H1 (cell line): Measurements from ENCODE around the gene SND1. TPM values are rescaled to one million over a fixed set of nuclear protein-coding genes. Genes with fewer than 3 reads are reported as not detected.

Experiments
- CTCF ChIA-PET: fragments of 300-600 bp; sonication (Branson Sonifier 250); formaldehyde crosslinking; loops from one replicate; lab custom pipeline; 2021; ENCODE audit not compliant: partially characterized antibody; lab: Charles Lee
- POLR2A ChIA-PET: fragments of 300-600 bp; sonication (Branson Sonifier 250); formaldehyde crosslinking; loops from one replicate; lab custom pipeline; 2021; ENCODE audit warnings: inconsistent platforms; ENCODE audit not compliant: partially characterized antibody; lab: Charles Lee
- DNase-seq, 2 experiments: peaks; one replicate each; pipeline versions ENCODE4 v3.0.0 to v3.0.0-alpha.2; 2010 to 2022; ENCODE audit warnings: low spot score in 2 of 2, low read depth in 1 of 2, mixed read lengths in 1 of 2
- FAIRE-seq: peaks from 2 replicates; lab custom pipeline; 2011; peaks lifted over from hg19 to GRCh38; lab: Jason Lieb, UNC
- H2AFZ ChIP-seq: 2 replicates; pipeline ENCODE4 v1.8.1; 2012; ENCODE audit warnings: low read length, inconsistent platforms
- H2AK5ac ChIP-seq: 2 replicates; pipeline ENCODE4 v1.6.1; 2013; ENCODE audit warnings: low read depth, low read length
- H2BK120ac ChIP-seq: replicated peaks from 2 replicates; pipeline ENCODE3; 2013; ENCODE audit warnings: low read depth, low read length, inconsistent platforms
- H2BK12ac ChIP-seq: 2 replicates; pipeline ENCODE4 v1.6.1; 2013; ENCODE audit warnings: low read depth, low read length
- H2BK15ac ChIP-seq: 2 replicates; pipeline ENCODE4 v1.6.1; 2013; ENCODE audit warnings: low read length
- H2BK20ac ChIP-seq: 2 replicates; pipeline ENCODE4 v1.6.1; 2013; ENCODE audit warnings: low read length
- H2BK5ac ChIP-seq: 2 replicates; pipeline ENCODE4 v1.6.1; 2013; ENCODE audit warnings: low read depth, low read length
- H3K14ac ChIP-seq: 2 replicates; pipeline ENCODE4 v1.6.1; 2013; ENCODE audit warnings: inconsistent platforms; ENCODE audit not compliant: insufficient read length
- H3K18ac ChIP-seq: 2 replicates; pipeline ENCODE4 v1.6.1; 2013; ENCODE audit warnings: low read length; ENCODE audit errors: extremely low read depth
- H3K23ac ChIP-seq: 2 replicates; pipeline ENCODE4 v1.6.1; 2013; ENCODE audit warnings: inconsistent platforms; ENCODE audit not compliant: insufficient read length
- H3K23me2 ChIP-seq: 2 replicates; pipeline ENCODE4 v1.6.1; 2013; ENCODE audit warnings: low read depth, low read length
- H3K27ac ChIP-seq: 2 replicates; pipeline ENCODE4 v1.6.1; 2011; ENCODE audit warnings: low read depth, low read length, inconsistent platforms
- H3K27me3 ChIP-seq, 4 experiments: replicated peaks in 1 of 4; 1 replicate in 1 of 4; 2 replicates in 3 of 4; pipeline versions ENCODE4 v1.6.1 to v1.8.1; 2011 to 2013; ENCODE audit warnings: low read length in 3 of 4, mild to moderate bottlenecking in 3 of 4, inconsistent platforms in 2 of 4, mixed read lengths in 2 of 4, moderate library complexity in 1 of 4; ENCODE audit not compliant: control insufficient read depth in 3 of 4, insufficient read depth in 3 of 4; ENCODE audit errors: extremely low read depth in 1 of 4
- H3K36me3 ChIP-seq, 4 experiments: 2 replicates each; pipeline versions ENCODE4 v1.6.1 to v1.8.1; 2011 to 2013; ENCODE audit warnings: mild to moderate bottlenecking in 4 of 4, low read length in 3 of 4, moderate library complexity in 2 of 4, control low read depth in 1 of 4, inconsistent platforms in 1 of 4; ENCODE audit not compliant: insufficient read depth in 4 of 4, control insufficient read depth in 2 of 4
- H3K4ac ChIP-seq: replicated peaks from 2 replicates; pipeline ENCODE3; 2013; ENCODE audit warnings: low read length, low read depth, mixed read lengths, inconsistent platforms; ENCODE audit not compliant: insufficient read length
- H3K4me1 ChIP-seq, 4 experiments: replicated peaks in 1 of 4; 1 replicate in 1 of 4; 2 replicates in 3 of 4; pipeline versions ENCODE4 v1.6.1 to v1.8.1; 2011 to 2013; ENCODE audit warnings: low read length in 3 of 4, inconsistent platforms in 2 of 4, mixed read lengths in 1 of 4; ENCODE audit not compliant: insufficient read depth in 4 of 4, control insufficient read depth in 3 of 4
- H3K4me2 ChIP-seq, 2 experiments: 2 replicates each; pipeline versions ENCODE4 v1.6.1 to v1.8.1; 2011 to 2013; ENCODE audit warnings: low read depth in 2 of 2, low read length in 2 of 2, control low read depth in 1 of 2, inconsistent platforms in 1 of 2, mild to moderate bottlenecking in 1 of 2; ENCODE audit not compliant: insufficient read depth in 1 of 2
- H3K4me3 ChIP-seq, 4 experiments: fragments of 200-600, 300-600 bp in 1 of 4; sonication (generic), shearing (Covaris generic), sonication (Bioruptor Twin) in 1 of 4; 2 replicates each; pipeline versions ENCODE4 v1.5.1 to v1.8.1; 2011 to 2016; ENCODE audit warnings: low read length in 4 of 4, low read depth in 3 of 4, control low read depth in 2 of 4, inconsistent platforms in 2 of 4, mild to moderate bottlenecking in 2 of 4, mixed read lengths in 1 of 4, moderate library complexity in 1 of 4; ENCODE audit not compliant: insufficient read depth in 2 of 4; ENCODE audit errors: extremely low read depth in 1 of 4
- H3K56ac ChIP-seq: replicated peaks from 2 replicates; pipeline ENCODE3; 2013; ENCODE audit warnings: low read depth, mild to moderate bottlenecking, mixed read lengths, low read length, inconsistent platforms; ENCODE audit not compliant: insufficient read length
- H3K79me1 ChIP-seq: 2 replicates; pipeline ENCODE4 v1.6.1; 2013; ENCODE audit warnings: low read depth, low read length, control low read depth
- H3K79me2 ChIP-seq, 2 experiments: 2 replicates each; pipeline versions ENCODE4 v1.6.1 to v1.8.1; 2012 to 2013; ENCODE audit warnings: low read length in 2 of 2, mild to moderate bottlenecking in 2 of 2, inconsistent platforms in 1 of 2; ENCODE audit not compliant: insufficient read depth in 2 of 2, control insufficient read depth in 1 of 2
- H3K9ac ChIP-seq, 4 experiments: replicated peaks in 1 of 4; 1 replicate in 1 of 4; 2 replicates in 3 of 4; pipeline versions ENCODE4 v1.6.1 to v1.8.1; 2011 to 2013; ENCODE audit warnings: low read depth in 3 of 4, low read length in 3 of 4, control low read depth in 2 of 4, mild to moderate bottlenecking in 2 of 4, moderate library complexity in 2 of 4, inconsistent platforms in 1 of 4; ENCODE audit errors: extremely low read depth in 1 of 4
- H3K9me3 ChIP-seq, 2 experiments: 2 replicates each; pipeline versions ENCODE4 v1.6.1 to v1.8.1; 2012 to 2013; ENCODE audit warnings: mild to moderate bottlenecking in 2 of 2, moderate library complexity in 2 of 2, control low read depth in 1 of 2, inconsistent platforms in 1 of 2, low read depth in 1 of 2, low read length in 1 of 2, mixed read lengths in 1 of 2; ENCODE audit not compliant: insufficient read depth in 2 of 2
- H4K20me1 ChIP-seq, 2 experiments: replicated peaks in 1 of 2; 2 replicates each; pipeline versions ENCODE3 to v1.8.1; 2011 to 2013; ENCODE audit warnings: inconsistent platforms in 2 of 2, low read length in 2 of 2, mild to moderate bottlenecking in 1 of 2; ENCODE audit not compliant: insufficient read depth in 2 of 2, control insufficient read depth in 1 of 2
- H4K5ac ChIP-seq: 2 replicates; pipeline ENCODE4 v1.6.1; 2013; ENCODE audit warnings: low read length, low read depth, mixed read lengths, inconsistent platforms; ENCODE audit not compliant: insufficient read length
- H4K8ac ChIP-seq: 2 replicates; pipeline ENCODE4 v1.8.0; 2013; ENCODE audit warnings: mild to moderate bottlenecking, moderate library complexity, low read length, inconsistent platforms; ENCODE audit not compliant: insufficient read depth; ENCODE audit errors: extremely low read depth
- H4K91ac ChIP-seq: replicated peaks from 2 replicates; pipeline ENCODE3; 2013; ENCODE audit warnings: low read length, mixed read lengths, inconsistent platforms; ENCODE audit not compliant: insufficient read length
- BRCA1 ChIP-seq: IDR thresholded peaks from 2 replicates; pipeline ENCODE4 v1.6.1; 2012; ENCODE audit warnings: low read depth, low read length, improper control_type of control experiment
- CBX8 ChIP-seq: fragments of 300-800, 300-1000 bp; sonication (generic); IDR thresholded peaks from 2 replicates; pipeline ENCODE4 v1.7.1; 2016; ENCODE audit warnings: low read depth, low read length, borderline replicate concordance
- CEBPB ChIP-seq: IDR thresholded peaks from 2 replicates; pipeline ENCODE4 v1.6.1; 2012; ENCODE audit warnings: low read depth, low read length
- CHD2 ChIP-seq: IDR thresholded peaks from 2 replicates; pipeline ENCODE4 v1.6.1; 2012; ENCODE audit warnings: low read length, improper control_type of control experiment
- EGR1 ChIP-seq: IDR thresholded peaks from 2 replicates; pipeline ENCODE4 v1.6.1; 2011; ENCODE audit warnings: low read depth, low read length, borderline replicate concordance
- GABPA ChIP-seq: IDR thresholded peaks from 2 replicates; pipeline ENCODE4 v1.6.1; 2011; ENCODE audit warnings: mild to moderate bottlenecking, low read length, moderate library complexity, borderline replicate concordance; ENCODE audit not compliant: insufficient read depth
- KDM5A ChIP-seq: fragments of 200-600 bp; IDR thresholded peaks from 2 replicates; pipeline ENCODE4 v1.7.1; 2012; ENCODE audit warnings: mild to moderate bottlenecking, low read length, inconsistent platforms, mixed read lengths
- POLR2AphosphoS5 ChIP-seq: IDR thresholded peaks from 2 replicates; pipeline ENCODE4 v1.6.1; 2011; ENCODE audit warnings: low read depth, low read length
- RAD21 ChIP-seq, 2 experiments: IDR thresholded peaks in 1 of 2; conservative IDR thresholded peaks in 1 of 2; 2 replicates each; pipeline ENCODE4 v1.6.1; 2011; ENCODE audit warnings: low read depth in 2 of 2, low read length in 2 of 2, improper control_type of control experiment in 1 of 2, inconsistent platforms in 1 of 2, mild to moderate bottlenecking in 1 of 2, moderate library complexity in 1 of 2
- RFX5 ChIP-seq: IDR thresholded peaks from 2 replicates; pipeline ENCODE4 v1.6.1; 2011; ENCODE audit warnings: low read depth, low read length, improper control_type of control experiment, borderline replicate concordance
- SP1 ChIP-seq: IDR thresholded peaks from 2 replicates; pipeline ENCODE4 v1.6.1; 2011; ENCODE audit warnings: low read depth, low read length
- SRF ChIP-seq: IDR thresholded peaks from 2 replicates; pipeline ENCODE4 v1.6.1; 2011; ENCODE audit warnings: mild to moderate bottlenecking, low read depth, low read length, moderate library complexity
- SUZ12 ChIP-seq: fragments of 200-600 bp; sonication (generic); IDR thresholded peaks from 2 replicates; pipeline ENCODE4 v1.6.1; 2012; ENCODE audit warnings: mild to moderate bottlenecking, inconsistent platforms, low read length, moderate library complexity, mixed read lengths
- TAF7 ChIP-seq: optimal IDR thresholded peaks from 2 replicates; pipeline ENCODE3; 2011; ENCODE audit warnings: low read depth, mild to moderate bottlenecking, inconsistent platforms, low read length, moderate library complexity, borderline replicate concordance
- WGBS, 2 experiments: shearing (Covaris generic) in 1 of 2; methylation state at CpG; one replicate each; pipeline versions ENCODE4 v1.1.6 to v1.1.7; 2013 to 2015; ENCODE audit warnings: low lambda C conversion rate in 2 of 2, mixed read lengths in 2 of 2, inconsistent platforms in 1 of 2, low coverage in 1 of 2, missing lambda C conversion rate in 1 of 2; ENCODE audit not compliant: insufficient replicate concordance in 2 of 2, insufficient coverage in 1 of 2, insufficient read length in 1 of 2; ENCODE audit errors: extremely low coverage in 1 of 2, missing lambda C conversion rate in 1 of 2; 5-methylcytosine and 5-hydroxymethylcytosine counted together
- polyA plus RNA-seq, 7 experiments: library from polyadenylated mRNA; depleted of rRNA in 3 of 7; stranded (reverse) in 5 of 7; unstranded in 2 of 7; fragments of >200 nt in 5 of 7; fragments of 200-250 nt in 2 of 7; gene quantifications; 1 replicate in 5 of 7; 2 replicates in 1 of 7; 4 replicates in 1 of 7; pipeline versions ENCODE4 v1.2.1 to v1.2.3, GENCODE V29; 2011 to 2013; ENCODE audit warnings: missing spikeins in 2 of 7, mixed read lengths in 2 of 7
- total RNA-seq: library from RNA; stranded (reverse); fragmentation: NEBNext Ultra II Directional; extraction: Animal tissue kit (Norgen Biotek cat#: 25700); gene quantifications from 2 replicates; pipeline ENCODE4 v1.2.1, GENCODE V29; 2021

SND1 gene
- total and polyA plus RNA-seq, 2 of the 8 experiments (the other 6 are each of a cell fraction or from before 2014, with no cell fraction given) = 122 to 290 TPM

DNA sequence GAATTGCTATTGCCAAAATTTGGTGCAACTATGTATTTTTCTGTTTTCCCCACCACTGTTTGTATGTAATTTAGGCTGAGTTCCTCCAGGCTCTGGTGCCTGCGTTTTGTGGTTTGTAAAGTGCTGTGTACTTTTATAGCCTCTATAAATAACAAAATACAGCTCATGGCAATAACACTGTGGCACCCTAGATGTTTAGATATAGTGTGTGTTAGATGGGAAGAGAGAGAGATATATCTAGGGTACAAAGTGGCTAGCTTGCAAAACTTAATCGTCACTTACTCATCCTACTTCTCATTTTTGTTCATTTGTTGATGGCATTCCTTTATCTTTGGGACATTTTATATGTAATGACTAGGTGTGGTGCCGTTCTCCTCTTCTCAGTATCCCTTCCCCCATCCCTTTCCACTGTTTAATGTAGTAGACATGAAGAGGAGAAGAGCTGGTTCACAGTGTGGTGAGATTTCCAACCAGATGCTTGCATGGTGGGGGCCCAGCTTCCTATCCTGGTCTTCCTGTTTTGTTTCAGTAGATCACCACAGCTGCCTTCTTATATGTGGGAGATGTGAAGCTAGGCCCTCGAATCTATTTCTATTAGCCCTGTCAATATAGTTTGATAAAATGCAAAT lies 115.0 kb downstream of the SND1 start:
- Histone ChIP-seq H3K4me1 (peaks cover 0 to 6% (median 1%) of the 10 kb centered on the region in 4 experiments; a peak in 2 of 7 replicates), H3K14ac (no peak overlapping the region), H3K4ac (no peak overlapping the region), H4K91ac (no peak overlapping the region), H3K27me3 (no peaks in the 10 kb centered on the region), H2BK20ac (no peak overlapping the region), H2AK5ac (no peak overlapping the region)
- TF ChIP-seq EGR1 (no peak), SP1 (no peak), POLR2AphosphoS5 (no peak), CBX8 (no peak), SUZ12 (no peak), RAD21 (IDR thresholded peaks at IDR 0.05 in 1 of 2, conservative IDR thresholded peaks at IDR 0.05 in 1 of 2; ENCODE audit: low read depth in 2 of 2, low read length in 2 of 2) (no peak), KDM5A (no peak), SRF (no peak), GABPA (no peak), CEBPB (no peak), RFX5 (no peak), BRCA1 (no peak), CHD2 (no peak), TAF7 (no peak)
- TF ChIP-seq, all 59 proteins: peak for 0
- Histone ChIP-seq H3K23ac (no peak overlapping the region), H3K4me2 (no peak overlapping the region), H3K79me1 (no peaks in the 10 kb centered on the region; the same call in 1 of the 2 replicates), H2BK12ac (no peak overlapping the region), H3K79me2 (peaks cover 0 to 83% of the 10 kb centered on the region in 2 experiments; a peak in 2 of 4 replicates), H3K36me3 (no peaks in the 10 kb centered on the region), H4K8ac (no peak overlapping the region), H2AFZ (no peak overlapping the region), H3K27ac (no peak overlapping the region), H3K9ac (no peak overlapping the region), H2BK120ac (no peak overlapping the region), H3K9me3 (no peaks in the 10 kb centered on the region), H4K20me1 (peaks cover 0 to 2% of the 10 kb centered on the region in 2 experiments), H3K18ac (no peak overlapping the region), H3K4me3 (no peak overlapping the region), H3K23me2 (no peaks in the 10 kb centered on the region), H2BK15ac (no peak overlapping the region), H2BK5ac (no peak overlapping the region), H4K5ac (no peak overlapping the region), H3K56ac (no peak overlapping the region)
- DNase-seq (no peak), FAIRE-seq (no peak)
- ChIA-PET CTCF (interaction anchor here (0.6 to 3.9 kb wide), 4 partner anchors 11 to 187 kb away, joined by 3 to 20 read pairs (median 3); no protein-coding TSS in a partner anchor), POLR2A (no interaction called here)
- WGBS, 2 experiments = 84% methylated on average over 4 of the region's 4 CpGs; no CpG with 5 or more reads in 1 of the 2 experiments
